Activated naive CD4-positive, alpha-beta T cell treated with anti-CD3 and anti-CD28 coated beads, Interleukin-2, amount 50 U/mL, for 24 hours (primary cell): Measurements from ENCODE around the gene MRTFA.
"Not testable (repeated sequence)": the region's sequence is repeated elsewhere in the genome, so short reads cannot be mapped to it uniquely, and the experiment has no call there.

Source experiments
- H3K27ac Mint-ChIP-seq: one replicate; pipeline ENCODE4 v1.8.0; 2021; ENCODE audit warnings: mild to moderate bottlenecking, mixed read lengths
- H3K27me3 Mint-ChIP-seq: one replicate; pipeline ENCODE4 v1.8.0; 2021; ENCODE audit warnings: mixed read lengths
- H3K36me3 Mint-ChIP-seq: one replicate; pipeline ENCODE4 v1.8.0; 2021; ENCODE audit warnings: mixed read lengths
- H3K4me1 Mint-ChIP-seq: one replicate; pipeline ENCODE4 v1.8.0; 2021; ENCODE audit warnings: mixed read lengths
- H3K4me3 Mint-ChIP-seq: one replicate; pipeline ENCODE4 v1.8.0; 2021; ENCODE audit warnings: mild to moderate bottlenecking, mixed read lengths
- H3K9me3 Mint-ChIP-seq: one replicate; pipeline ENCODE4 v1.8.0; 2021; ENCODE audit warnings: mixed read lengths

The MRTFA gene

GRCh38 chr22:40597526-40598430 lies 38.7 kb downstream of the MRTFA start:
- no peak overlapping the region for H3K4me3 Mint-ChIP-seq
- H3K27ac Mint-ChIP-seq: no peak overlapping the region
- H3K9me3 Mint-ChIP-seq: no peaks in the 10 kb centered on the region
- no peaks in the 10 kb centered on the region for H3K36me3 Mint-ChIP-seq
- no peaks in the 10 kb centered on the region for H3K27me3 Mint-ChIP-seq
- peaks cover 77% of the 10 kb centered on the region for H3K4me1 Mint-ChIP-seq

- H3K9me3 Mint-ChIP-seq: no peaks in the 10 kb centered on the region
Observed at GRCh38 chr22:40595497-40596234, 40.9 kb downstream of the MRTFA start.

GRCh38 chr22:40594924-40595323 lies 41.6 kb downstream of the MRTFA start:
- H3K4me1 Mint-ChIP-seq: peaks cover 65% of the 10 kb centered on the region
- peaks cover 4% of the 10 kb centered on the region for H3K36me3 Mint-ChIP-seq
- no peak overlapping the region for H3K4me3 Mint-ChIP-seq
- no peak overlapping the region for H3K27ac Mint-ChIP-seq
- H3K9me3 Mint-ChIP-seq: no peaks in the 10 kb centered on the region
- H3K27me3 Mint-ChIP-seq: no peaks in the 10 kb centered on the region

More at GRCh38 chr22:40595497-40596234, 40.9 kb downstream of the MRTFA start:
- H3K4me3 Mint-ChIP-seq: no peak overlapping the region
- peaks cover 2% of the 10 kb centered on the region for H3K36me3 Mint-ChIP-seq
- H3K27ac Mint-ChIP-seq: peak overlapping the region; percentile 24
- H3K27me3 Mint-ChIP-seq: no peaks in the 10 kb centered on the region
- H3K4me1 Mint-ChIP-seq: peaks cover 70% of the 10 kb centered on the region

- H3K27ac Mint-ChIP-seq: no peak overlapping the region
- H3K36me3 Mint-ChIP-seq: peaks cover 4% of the 10 kb centered on the region
- H3K27me3 Mint-ChIP-seq: no peaks in the 10 kb centered on the region
- H3K4me1 Mint-ChIP-seq: peaks cover 59% of the 10 kb centered on the region
- no peaks in the 10 kb centered on the region for H3K9me3 Mint-ChIP-seq
- H3K4me3 Mint-ChIP-seq: no peak overlapping the region
Observed at GRCh38 chr22:40594346-40594745, 42.2 kb downstream of the MRTFA start.

- Mint-ChIP-seq H3K27ac (peak overlapping the region; percentile 7), H3K4me3 (no peak overlapping the region), H3K9me3 (no peaks in the 10 kb centered on the region), H3K4me1 (peaks cover 57% of the 10 kb centered on the region), H3K27me3 (no peaks in the 10 kb centered on the region), H3K36me3 (peaks cover 4% of the 10 kb centered on the region)
Observed at GRCh38 chr22:40593460-40594273, 42.9 kb downstream of the MRTFA start.

- Mint-ChIP-seq H3K36me3 (peaks cover 6% of the 10 kb centered on the region), H3K4me3 (peak overlapping the region; percentile 69), H3K9me3 (no peaks in the 10 kb centered on the region)
Observed at GRCh38 chr22:40592352-40593113, 44.0 kb downstream of the MRTFA start.

GRCh38 chr22:40588726-40589125 lies 47.8 kb downstream of the MRTFA start:
- Mint-ChIP-seq H3K36me3 (peaks cover 12% of the 10 kb centered on the region), H3K27ac (no peak overlapping the region), H3K4me1 (peaks cover 37% of the 10 kb centered on the region), H3K9me3 (no peaks in the 10 kb centered on the region), H3K4me3 (no peak overlapping the region), H3K27me3 (no peaks in the 10 kb centered on the region)

More at GRCh38 chr22:40592352-40593113, 44.0 kb downstream of the MRTFA start:
- H3K4me1 Mint-ChIP-seq: peaks cover 52% of the 10 kb centered on the region
- no peaks in the 10 kb centered on the region for H3K27me3 Mint-ChIP-seq
- H3K27ac Mint-ChIP-seq: peak overlapping the region; percentile 85

GRCh38 chr22:40586781-40587180 lies 49.7 kb downstream of the MRTFA start:
- Mint-ChIP-seq H3K4me1 (peaks cover 36% of the 10 kb centered on the region), H3K27me3 (no peaks in the 10 kb centered on the region), H3K27ac (peak overlapping the region; percentile 59), H3K36me3 (peaks cover 16% of the 10 kb centered on the region), H3K4me3 (no peak overlapping the region), H3K9me3 (no peaks in the 10 kb centered on the region)

- H3K27ac Mint-ChIP-seq: no peak overlapping the region
Observed at GRCh38 chr22:40585310-40585751, 51.2 kb downstream of the MRTFA start.

GRCh38 chr22:40584766-40585165 lies 51.8 kb downstream of the MRTFA start:
- peaks cover 16% of the 10 kb centered on the region for H3K36me3 Mint-ChIP-seq
- H3K4me1 Mint-ChIP-seq: peaks cover 35% of the 10 kb centered on the region
- not testable (repeated sequence) for H3K4me3 Mint-ChIP-seq, H3K27ac Mint-ChIP-seq, H3K27me3 Mint-ChIP-seq, H3K9me3 Mint-ChIP-seq

More at GRCh38 chr22:40585310-40585751, 51.2 kb downstream of the MRTFA start:
- peaks cover 18% of the 10 kb centered on the region for H3K36me3 Mint-ChIP-seq
- no peaks in the 10 kb centered on the region for H3K27me3 Mint-ChIP-seq
- H3K4me1 Mint-ChIP-seq: peaks cover 32% of the 10 kb centered on the region
- H3K4me3 Mint-ChIP-seq: no peak overlapping the region
- no peaks in the 10 kb centered on the region for H3K9me3 Mint-ChIP-seq

- H3K27me3 Mint-ChIP-seq: no peaks in the 10 kb centered on the region
- peak overlapping the region; percentile 93 for H3K27ac Mint-ChIP-seq
- H3K4me1 Mint-ChIP-seq: peaks cover 45% of the 10 kb centered on the region
- H3K4me3 Mint-ChIP-seq: peak overlapping the region; percentile 42
- H3K9me3 Mint-ChIP-seq: no peaks in the 10 kb centered on the region
- H3K36me3 Mint-ChIP-seq: peaks cover 14% of the 10 kb centered on the region
Observed at GRCh38 chr22:40583053-40583741, 53.3 kb downstream of the MRTFA start.

- H3K9me3 Mint-ChIP-seq: no peaks in the 10 kb centered on the region
- peaks cover 14% of the 10 kb centered on the region for H3K36me3 Mint-ChIP-seq
- H3K4me1 Mint-ChIP-seq: peaks cover 50% of the 10 kb centered on the region
- H3K4me3 Mint-ChIP-seq: no peak overlapping the region
- no peak overlapping the region for H3K27ac Mint-ChIP-seq
- no peaks in the 10 kb centered on the region for H3K27me3 Mint-ChIP-seq
Observed at GRCh38 chr22:40582063-40582462, 54.5 kb downstream of the MRTFA start.

- peaks cover 14% of the 10 kb centered on the region for H3K36me3 Mint-ChIP-seq
- no peaks in the 10 kb centered on the region for H3K27me3 Mint-ChIP-seq
- peaks cover 45% of the 10 kb centered on the region for H3K4me1 Mint-ChIP-seq
- no peak overlapping the region for H3K27ac Mint-ChIP-seq
- H3K9me3 Mint-ChIP-seq: no peaks in the 10 kb centered on the region
- H3K4me3 Mint-ChIP-seq: no peak overlapping the region
Observed at GRCh38 chr22:40580631-40581030, 55.9 kb downstream of the MRTFA start.

GRCh38 chr22:40578171-40578570 lies 58.3 kb downstream of the MRTFA start:
- peak overlapping the region; percentile 2 for H3K4me3 Mint-ChIP-seq
- no peaks in the 10 kb centered on the region for H3K9me3 Mint-ChIP-seq
- H3K27me3 Mint-ChIP-seq: no peaks in the 10 kb centered on the region
- peaks cover 30% of the 10 kb centered on the region for H3K4me1 Mint-ChIP-seq
- H3K36me3 Mint-ChIP-seq: peaks cover 8% of the 10 kb centered on the region
- peak overlapping the region; percentile 82 for H3K27ac Mint-ChIP-seq
